ENCODE results near the gene ECE1. TPM values are rescaled to one million over a fixed set of nuclear protein-coding genes. Genes with fewer than 3 reads are reported as not detected.
A peak's percentile ranks its signal among the peaks of the same experiment; 100 is the strongest.

The ECE1 gene
- polyA plus RNA-seq, 3 donors = 10.6 to 42.4 (median 23.3) TPM

DNA sequence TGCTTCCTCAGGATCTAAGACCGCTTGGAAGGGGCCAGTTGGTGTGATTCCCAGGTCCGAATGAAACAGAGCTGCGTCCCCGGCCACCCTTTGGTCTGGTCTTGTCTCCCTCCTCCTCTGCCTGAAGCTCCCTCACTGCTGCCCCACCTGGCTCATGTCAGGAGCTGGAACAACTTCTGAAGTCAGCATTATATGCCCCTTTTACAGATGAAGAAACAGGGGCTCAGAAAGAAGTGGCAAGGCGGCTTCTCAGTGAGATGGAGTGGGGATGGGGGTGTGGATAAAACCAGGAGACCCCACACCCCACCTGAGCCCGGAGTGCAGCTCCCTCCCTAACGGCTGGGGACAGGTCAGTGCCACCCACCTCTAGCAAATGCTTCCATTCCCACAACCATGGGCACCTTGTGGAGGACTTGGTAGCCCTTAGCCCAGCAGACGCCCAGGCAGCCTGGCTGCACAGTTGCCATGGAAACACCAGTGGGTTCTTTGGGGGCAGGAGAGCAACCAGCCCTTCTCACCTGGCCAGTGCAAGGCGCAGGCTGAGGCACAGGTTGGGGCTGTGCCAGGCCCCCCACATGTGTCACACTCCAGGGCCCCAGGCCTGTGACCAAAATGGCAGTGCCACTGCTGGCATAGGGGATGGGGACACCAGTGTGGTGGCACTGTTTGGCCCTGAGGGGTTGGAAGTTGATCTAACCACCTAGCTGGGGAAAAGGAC, 31.9 kb upstream of the ECE1 start:
- Histone ChIP-seq H4K20me1 (ENCODE audit: insufficient read depth, low read length) (no peaks in the 10 kb centered on the region), H3K4me1 (ENCODE audit: control insufficient read depth in 1 of 2, insufficient read depth in 2 of 2, low read length in 2 of 2) (peaks cover 61 to 65% of the 10 kb centered on the region in 2 donors), H3K79me2 (ENCODE audit: insufficient read depth, low read length) (no peaks in the 10 kb centered on the region), H3K9ac (ENCODE audit: insufficient read depth, low read length, poor library complexity, severe bottlenecking) (no peak overlapping the region), H3K4me2 (replicated peaks; ENCODE audit: extremely low read depth, low read length, poor library complexity, severe bottlenecking) (peak overlapping the region; percentile 6), H3K4me3 (replicated peaks in 1 of 3; ENCODE audit: low read depth in 2 of 3, low read length in 3 of 3) (peak overlapping the region in 1 of 3 experiments; percentile 7), H3K36me3 (replicated peaks in 1 of 2; ENCODE audit: control insufficient read depth in 1 of 2, insufficient read depth in 2 of 2, low read length in 2 of 2) (no peaks in the 10 kb centered on the region), H3K27ac (ENCODE audit: low read depth in 1 of 2, low read length in 2 of 2) (peak overlapping the region; percentile 18 to 30), H3K9me3 (replicated peaks in 1 of 2; ENCODE audit: control insufficient read depth in 1 of 2, insufficient read depth in 1 of 2, low read length in 2 of 2) (no peaks in the 10 kb centered on the region), H2AFZ (ENCODE audit: insufficient read depth, low read depth, low read length, poor library complexity, severe bottlenecking) (peak overlapping the region; percentile 61), H3K27me3 (ENCODE audit: control insufficient read depth in 2 of 2, insufficient read depth in 2 of 2, low read length in 2 of 2) (peaks cover 0 to 5% of the 10 kb centered on the region in 2 donors)
- TF ChIP-seq, protein P1, sequence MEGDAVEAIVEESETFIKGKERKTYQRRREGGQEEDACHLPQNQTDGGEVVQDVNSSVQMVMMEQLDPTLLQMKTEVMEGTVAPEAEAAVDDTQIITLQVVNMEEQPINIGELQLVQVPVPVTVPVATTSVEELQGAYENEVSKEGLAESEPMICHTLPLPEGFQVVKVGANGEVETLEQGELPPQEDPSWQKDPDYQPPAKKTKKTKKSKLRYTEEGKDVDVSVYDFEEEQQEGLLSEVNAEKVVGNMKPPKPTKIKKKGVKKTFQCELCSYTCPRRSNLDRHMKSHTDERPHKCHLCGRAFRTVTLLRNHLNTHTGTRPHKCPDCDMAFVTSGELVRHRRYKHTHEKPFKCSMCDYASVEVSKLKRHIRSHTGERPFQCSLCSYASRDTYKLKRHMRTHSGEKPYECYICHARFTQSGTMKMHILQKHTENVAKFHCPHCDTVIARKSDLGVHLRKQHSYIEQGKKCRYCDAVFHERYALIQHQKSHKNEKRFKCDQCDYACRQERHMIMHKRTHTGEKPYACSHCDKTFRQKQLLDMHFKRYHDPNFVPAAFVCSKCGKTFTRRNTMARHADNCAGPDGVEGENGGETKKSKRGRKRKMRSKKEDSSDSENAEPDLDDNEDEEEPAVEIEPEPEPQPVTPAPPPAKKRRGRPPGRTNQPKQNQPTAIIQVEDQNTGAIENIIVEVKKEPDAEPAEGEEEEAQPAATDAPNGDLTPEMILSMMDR (IDR thresholded peaks at IDR 0.05) = no peak
- Mint-ChIP-seq H3K9me3 (no peaks in the 10 kb centered on the region), H3K36me3 (peaks cover 19 to 29% of the 10 kb centered on the region in 2 donors), H3K27me3 (ENCODE audit: low read depth in 3 of 3) (peaks cover 5 to 18% (median 17%) of the 10 kb centered on the region in 3 donors), H3K4me1 (peaks cover 68% of the 10 kb centered on the region), H3K27ac (peak overlapping the region; percentile 64 to 99 (median 81)), H3K4me3 (peak overlapping the region; percentile 16 to 72)
- intact Hi-C loops (cut with micrococcal nuclease) = no loop called here
- 96% methylated on average over 6 of the region's 9 CpGs for WGBS (ENCODE audit: insufficient coverage)
- DNase-seq = no peak

DNA sequence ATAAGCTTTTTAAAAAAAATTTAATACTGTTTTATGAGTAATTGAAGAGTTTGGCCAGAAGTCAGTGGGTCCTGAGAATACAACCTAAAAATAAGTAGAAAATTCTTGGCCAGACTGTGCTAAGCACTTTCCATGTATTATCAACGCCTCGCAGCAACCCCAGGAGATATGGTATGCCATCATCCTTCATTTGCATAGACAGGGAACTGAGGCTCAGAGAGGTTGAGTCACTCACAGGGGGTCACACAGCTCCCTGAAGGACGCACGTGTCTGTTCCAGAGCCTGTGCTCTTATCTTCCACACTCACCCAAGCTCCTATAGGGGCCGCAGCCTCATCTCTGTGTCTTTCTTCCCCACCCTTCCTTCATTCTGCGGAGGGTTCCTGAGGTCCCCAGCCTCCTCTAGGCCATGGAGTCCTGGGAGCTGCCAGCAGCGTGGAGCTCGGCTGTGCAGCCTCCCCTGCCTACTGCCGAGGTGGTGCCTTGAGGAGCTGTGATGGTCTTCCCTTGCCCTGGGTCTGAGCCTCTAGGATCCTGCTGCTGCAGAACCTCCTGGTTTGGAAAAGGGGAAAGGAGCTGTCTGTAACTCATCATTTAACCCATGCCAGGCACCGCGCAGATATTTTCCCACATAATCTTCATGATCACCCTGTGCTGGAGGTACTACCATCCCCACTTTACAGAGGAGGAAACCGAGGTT, 30.3 kb upstream of the ECE1 start:
- Histone ChIP-seq H3K4me3 (replicated peaks in 1 of 3; ENCODE audit: low read depth in 2 of 3, low read length in 3 of 3) (no peak overlapping the region), H3K4me2 (replicated peaks; ENCODE audit: extremely low read depth, low read length, poor library complexity, severe bottlenecking) (no peak overlapping the region), H3K9me3 (replicated peaks in 1 of 2; ENCODE audit: control insufficient read depth in 1 of 2, insufficient read depth in 1 of 2, low read length in 2 of 2) (no peaks in the 10 kb centered on the region), H3K27ac (ENCODE audit: low read depth in 1 of 2, low read length in 2 of 2) (no peak overlapping the region), H3K27me3 (ENCODE audit: control insufficient read depth in 2 of 2, insufficient read depth in 2 of 2, low read length in 2 of 2) (no peaks in the 10 kb centered on the region), H4K20me1 (ENCODE audit: insufficient read depth, low read length) (no peaks in the 10 kb centered on the region), H3K36me3 (replicated peaks in 1 of 2; ENCODE audit: control insufficient read depth in 1 of 2, insufficient read depth in 2 of 2, low read length in 2 of 2) (no peaks in the 10 kb centered on the region), H2AFZ (ENCODE audit: insufficient read depth, low read depth, low read length, poor library complexity, severe bottlenecking) (no peak overlapping the region), H3K79me2 (ENCODE audit: insufficient read depth, low read length) (no peaks in the 10 kb centered on the region), H3K4me1 (ENCODE audit: control insufficient read depth in 1 of 2, insufficient read depth in 2 of 2, low read length in 2 of 2) (peaks cover 48 to 52% of the 10 kb centered on the region in 2 donors), H3K9ac (ENCODE audit: insufficient read depth, low read length, poor library complexity, severe bottlenecking) (no peak overlapping the region)
- TF ChIP-seq, protein P1 (IDR thresholded peaks at IDR 0.05) = no peak
- Mint-ChIP-seq H3K4me3 (peak overlapping the region in 1 of 2 donors; percentile 28), H3K27me3 (ENCODE audit: low read depth in 3 of 3) (peaks cover 5 to 13% (median 11%) of the 10 kb centered on the region in 3 donors), H3K9me3 (peaks cover 0 to 3% (median 0%) of the 10 kb centered on the region in 7 donors), H3K4me1 (peaks cover 61% of the 10 kb centered on the region), H3K27ac (peak overlapping the region in 2 of 7 donors; percentile 31 to 76), H3K36me3 (peaks cover 20 to 33% of the 10 kb centered on the region in 2 donors)
- no peak for DNase-seq
- 96% methylated on average over 9 of the region's 12 CpGs for WGBS (ENCODE audit: insufficient coverage)
- intact Hi-C loops (cut with micrococcal nuclease) = no loop called here
